HG02943 (cell line): ENCODE data around the gene CREB3L2.

Source experiments
- ATAC-seq: cut with Tn5 transposase; IDR thresholded peaks from one replicate; pipeline ENCODE4 v1.9.1; 2021; ENCODE audit warnings: mild to moderate bottlenecking, low read depth, moderate library complexity; ENCODE audit not compliant: unreplicated experiment

The CREB3L2 gene

GRCh38 chr7:137954614-137955013 lies 47.3 kb downstream of the CREB3L2 start:
- ATAC-seq, result no peak

DNA sequence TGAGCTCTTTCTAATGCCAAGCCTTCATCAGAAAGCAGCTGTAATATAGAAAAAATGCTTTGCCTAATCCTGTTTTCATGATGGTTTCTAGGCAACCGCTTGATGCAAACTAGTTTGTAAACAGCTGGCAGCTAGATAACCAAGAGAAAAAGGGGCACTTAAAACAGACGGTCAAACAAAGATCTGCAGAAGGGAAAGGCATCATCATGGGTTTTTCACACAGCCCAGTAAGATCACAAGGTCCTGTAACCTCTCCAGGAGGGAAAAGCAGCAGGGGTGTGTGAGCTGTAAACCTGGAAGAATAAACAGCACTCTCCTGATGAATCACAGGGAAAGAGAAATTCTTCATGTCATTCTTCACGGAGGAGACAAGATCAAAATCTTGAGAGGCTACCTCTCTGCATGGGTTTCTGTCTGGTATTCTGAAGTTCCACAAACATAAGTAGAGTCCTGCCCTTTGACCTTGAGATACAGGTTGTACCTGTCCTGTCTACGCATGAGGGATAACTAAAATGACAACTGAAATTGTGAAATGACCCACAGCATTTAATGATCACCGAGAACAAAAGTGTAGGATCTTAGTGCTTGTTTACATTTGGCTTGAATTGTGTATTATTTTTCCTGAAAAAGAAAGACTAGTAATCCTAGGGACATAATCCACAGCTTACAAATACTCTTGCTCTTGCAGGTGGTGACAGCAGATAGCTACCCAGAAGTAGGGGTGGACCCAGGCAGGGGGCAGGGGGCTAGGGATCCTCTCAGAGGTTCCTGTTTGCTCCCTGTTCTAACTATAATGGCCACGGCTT lies 48.0 kb downstream of the CREB3L2 start:
- ATAC-seq, result no peak

DNA sequence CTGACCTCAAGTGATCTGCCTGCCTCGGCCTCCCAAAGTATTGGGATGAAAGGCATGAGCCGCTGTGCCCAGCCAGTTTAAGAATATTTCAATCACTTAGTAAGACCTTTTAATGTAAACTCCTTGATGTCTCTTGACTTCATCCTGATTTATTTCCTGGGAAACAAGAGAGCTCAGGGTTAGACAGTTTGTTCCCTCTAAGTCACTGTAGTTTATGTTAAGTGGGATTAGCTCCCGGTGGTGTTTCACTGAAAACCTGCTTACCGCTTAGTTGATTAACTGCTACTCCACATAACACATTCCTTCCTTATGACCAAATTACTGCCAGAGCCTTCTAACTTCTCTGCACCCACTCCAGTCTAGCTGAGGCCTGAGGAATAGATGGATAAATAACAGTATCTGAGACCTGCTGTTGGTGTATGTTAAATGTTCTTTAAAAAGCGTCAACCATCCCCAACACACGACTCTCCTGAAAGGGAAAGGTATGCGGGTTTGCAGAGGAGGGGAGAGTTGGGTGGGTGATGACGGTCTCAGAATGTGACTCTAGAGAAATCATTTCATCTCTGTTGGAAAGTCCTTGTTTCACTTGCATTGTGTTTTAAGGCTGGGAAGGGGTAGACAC lies 48.7 kb downstream of the CREB3L2 start:
- no peak for ATAC-seq

DNA sequence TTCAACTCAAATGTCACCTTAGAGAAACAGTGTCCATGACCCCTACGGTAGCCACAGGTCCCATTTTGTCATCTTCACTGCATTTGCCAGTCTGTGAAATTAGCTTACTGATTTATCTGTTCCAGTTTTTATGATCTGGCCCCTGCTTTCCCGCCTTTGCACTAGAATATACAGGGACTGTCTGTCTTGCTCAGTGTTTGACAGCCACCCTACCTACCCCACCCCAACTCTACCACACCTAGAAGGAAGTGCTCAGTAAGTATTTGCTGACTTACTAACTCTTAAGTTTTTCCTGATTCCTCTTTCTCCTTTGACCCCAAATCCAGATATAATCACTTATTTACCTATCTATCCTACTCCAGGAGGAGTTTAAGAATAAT lies 49.5 kb downstream of the CREB3L2 start:
- no peak for ATAC-seq

DNA sequence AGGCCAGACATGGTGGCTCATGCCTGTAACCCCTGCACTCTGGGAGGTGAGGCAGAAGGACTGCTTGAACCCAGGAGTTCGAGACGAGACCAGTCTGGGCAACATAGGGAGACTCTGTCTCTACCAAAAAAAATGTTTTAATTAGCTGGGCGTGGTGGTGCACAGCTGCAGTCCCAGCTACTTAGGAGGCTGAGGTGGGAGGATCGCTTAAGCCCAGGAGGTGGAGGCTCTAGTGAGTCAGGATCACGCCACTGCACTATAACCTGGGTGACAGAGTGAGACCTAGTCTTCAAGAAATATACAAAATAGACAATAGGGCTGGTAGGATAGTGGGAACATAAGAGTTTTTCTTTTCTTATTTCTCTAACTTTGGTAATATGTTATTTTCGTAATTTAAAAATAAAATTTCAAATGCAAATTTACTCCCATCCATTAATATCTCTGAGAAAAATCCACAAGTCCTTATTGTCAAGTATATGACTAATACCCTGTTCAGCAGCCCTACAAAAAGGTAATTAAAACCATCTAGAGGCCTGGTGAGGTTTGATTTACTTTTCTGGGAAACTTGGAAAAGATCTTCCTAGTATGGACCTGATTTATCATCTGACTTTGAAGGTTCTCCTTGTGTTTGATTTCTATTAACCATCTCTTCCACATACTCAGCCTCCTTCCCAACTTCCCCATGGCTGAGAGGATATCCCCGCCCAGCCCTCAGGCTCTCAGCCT lies 50.0 kb downstream of the CREB3L2 start:
- ATAC-seq, result no peak

DNA sequence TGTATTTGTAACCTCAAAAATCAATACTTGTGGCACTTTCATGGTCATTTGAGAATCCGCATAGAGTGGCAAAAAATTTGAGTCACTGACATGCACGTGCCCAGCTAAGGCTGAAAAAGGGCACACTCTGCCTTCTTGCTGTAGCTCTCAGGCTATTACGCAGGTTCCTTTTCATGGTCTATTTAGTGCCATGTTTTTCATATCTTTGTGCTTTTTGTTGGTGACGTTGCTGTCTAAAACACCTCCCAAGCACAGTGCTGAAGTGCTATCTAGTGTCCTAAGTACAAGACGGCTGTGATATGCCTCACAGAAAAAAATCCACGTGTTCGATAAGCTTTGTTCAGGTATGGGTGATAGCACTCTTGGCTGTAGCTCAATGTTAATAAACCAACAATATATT lies 50.9 kb downstream of the CREB3L2 start:
- ATAC-seq, result no peak

DNA sequence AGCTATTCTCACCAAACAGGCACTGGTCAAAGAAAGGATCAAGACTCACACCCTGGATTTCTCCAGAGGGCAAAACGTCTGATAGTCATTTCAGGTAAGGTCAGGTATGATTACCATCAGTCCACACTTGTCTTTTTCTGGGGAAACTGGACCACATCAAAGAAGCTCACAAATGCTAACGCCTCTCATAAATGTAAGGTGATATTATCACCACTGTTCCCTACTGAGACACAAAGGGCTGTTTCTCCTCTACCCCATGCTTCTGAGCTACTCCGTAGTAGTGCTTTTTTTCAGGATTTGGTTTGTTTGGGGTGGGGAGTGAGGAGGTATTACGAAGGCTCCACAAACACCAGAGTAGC lies 51.6 kb downstream of the CREB3L2 start:
- ATAC-seq, result no peak

- no peak for ATAC-seq
Observed at GRCh38 chr7:137949416-137950262, 52.2 kb downstream of the CREB3L2 start.

- no peak for ATAC-seq
Observed at GRCh38 chr7:137948845-137949330, 53.0 kb downstream of the CREB3L2 start.

GRCh38 chr7:137948083-137948844 lies 53.6 kb downstream of the CREB3L2 start:
- no peak for ATAC-seq

DNA sequence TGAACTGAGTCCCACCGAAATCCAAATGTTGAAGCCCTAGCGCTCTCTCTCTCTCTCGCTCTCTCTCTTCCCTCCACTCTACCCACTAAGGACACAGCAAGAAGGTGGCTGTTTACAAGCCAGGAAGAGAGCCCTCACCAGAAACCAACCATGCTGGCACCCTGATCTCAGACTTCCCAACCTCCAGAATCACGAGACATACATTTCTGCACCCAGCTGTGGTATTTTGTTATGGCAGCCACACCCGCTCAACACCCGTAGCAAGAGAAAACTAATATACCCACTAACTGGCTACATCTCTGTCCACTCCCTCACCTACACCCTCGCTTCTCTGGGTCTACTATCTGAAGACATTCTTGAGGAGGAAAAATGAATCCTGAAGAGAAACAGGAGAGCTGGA lies 54.8 kb downstream of the CREB3L2 start:
- ATAC-seq, result no peak

- no peak for ATAC-seq
Observed at GRCh38 chr7:137946011-137946410, 55.9 kb downstream of the CREB3L2 start.

DNA sequence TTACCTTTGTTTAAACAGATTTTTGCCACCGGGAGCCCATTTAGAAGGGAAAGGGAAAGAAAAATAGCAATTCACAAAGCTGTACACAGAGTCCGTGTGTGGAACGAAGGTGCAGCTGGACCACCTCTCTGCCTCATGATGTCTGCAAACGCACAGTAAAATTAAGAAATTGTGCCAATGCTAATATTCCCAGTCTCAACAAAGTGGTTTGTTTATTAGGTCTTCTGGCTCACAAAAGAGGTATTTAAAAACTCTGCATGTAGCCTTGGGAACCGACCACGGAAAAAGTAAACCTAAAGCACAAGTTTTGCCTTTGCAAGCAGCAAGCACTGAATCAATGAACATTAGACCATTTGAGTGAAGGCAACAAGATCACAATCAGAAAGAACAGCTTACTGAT lies 57.7 kb downstream of the CREB3L2 start:
- ATAC-seq, result no peak

GRCh38 chr7:137943132-137943551 lies 58.7 kb downstream of the CREB3L2 start:
- no peak for ATAC-seq

DNA sequence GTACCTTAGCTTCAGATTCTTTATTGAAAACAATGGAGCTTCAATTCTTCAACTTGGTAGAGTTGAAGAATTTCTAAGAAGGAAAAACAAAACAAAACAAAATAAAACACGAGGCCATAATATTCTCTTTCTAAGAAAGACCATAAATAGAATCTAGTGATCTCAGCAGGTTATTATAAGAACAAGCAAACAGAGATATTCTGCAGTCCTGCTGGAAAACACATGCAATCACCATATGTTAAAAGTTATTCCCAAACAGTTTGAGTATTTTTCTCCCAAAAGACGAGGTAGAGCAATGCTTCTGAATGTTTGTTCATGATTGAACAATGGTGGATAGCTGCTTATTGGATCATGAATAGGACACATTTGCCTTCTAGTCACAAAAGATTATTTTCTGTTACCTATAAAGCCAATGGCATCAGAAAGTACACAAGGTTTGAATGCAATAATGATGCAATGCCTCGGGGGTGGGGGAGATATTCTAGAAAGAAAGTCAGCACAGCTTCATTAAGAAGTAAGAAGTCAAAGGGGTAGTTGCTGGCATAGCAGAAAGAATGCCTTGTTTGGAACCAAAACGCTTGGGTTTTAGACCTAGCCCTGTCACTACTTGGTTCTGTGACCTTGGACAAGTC lies 59.3 kb downstream of the CREB3L2 start:
- ATAC-seq, result no peak

GRCh38 chr7:137940656-137941518 lies 61.0 kb downstream of the CREB3L2 start:
- no peak for ATAC-seq

- ATAC-seq, result no peak
Observed at GRCh38 chr7:137940218-137940617, 61.7 kb downstream of the CREB3L2 start.

GRCh38 chr7:137937202-137937560 lies 64.7 kb downstream of the CREB3L2 start:
- no peak for ATAC-seq
